Mesendoderm (in vitro differentiated cells): ENCODE measurements around the gene ALDH1A1.

Experiments
- DNase-seq: peaks from one replicate; pipeline ENCODE4 v3.0.0; 2013
- H2AK5ac ChIP-seq: 2 replicates; pipeline ENCODE4 v1.6.1; 2013; ENCODE audit warnings: low read length, inconsistent platforms
- H2BK120ac ChIP-seq: 2 replicates; pipeline ENCODE4 v1.6.1; 2013; ENCODE audit warnings: low read depth, mild to moderate bottlenecking, low read length, moderate library complexity, mixed read lengths
- H2BK15ac ChIP-seq: replicated peaks from 2 replicates; pipeline ENCODE4 v1.6.1; 2013; ENCODE audit warnings: low read depth, mild to moderate bottlenecking, moderate library complexity
- H2BK5ac ChIP-seq: 2 replicates; pipeline ENCODE4 v1.6.1; 2013; ENCODE audit warnings: low read length, inconsistent platforms
- H3K18ac ChIP-seq: 2 replicates; pipeline ENCODE4 v1.6.1; 2013; ENCODE audit warnings: mild to moderate bottlenecking, low read length, mixed read lengths
- H3K23ac ChIP-seq: one replicate; pipeline ENCODE4 v1.6.1; 2013; ENCODE audit warnings: low read length
- H3K27ac ChIP-seq: 2 replicates; pipeline ENCODE4 v1.5.1; 2013; ENCODE audit warnings: low read depth, mild to moderate bottlenecking, inconsistent platforms, low read length, moderate library complexity
- H3K27me3 ChIP-seq: 2 replicates; pipeline ENCODE4 v1.6.1; 2013; ENCODE audit warnings: low read length, control low read depth, mild to moderate bottlenecking, inconsistent platforms; ENCODE audit not compliant: insufficient read depth, poor library complexity
- H3K36me3 ChIP-seq: 2 replicates; pipeline ENCODE4 v1.6.1; 2013; ENCODE audit warnings: low read length, inconsistent platforms; ENCODE audit not compliant: control insufficient read depth, insufficient read depth
- H3K4ac ChIP-seq: one replicate; pipeline ENCODE4 v1.6.1; 2013; ENCODE audit warnings: low read depth, mild to moderate bottlenecking, low read length, moderate library complexity
- H3K4me1 ChIP-seq: 2 replicates; pipeline ENCODE4 v1.6.1; 2013; ENCODE audit warnings: low read depth, low read length, inconsistent platforms; ENCODE audit not compliant: control insufficient read depth
- H3K4me2 ChIP-seq: 2 replicates; pipeline ENCODE4 v1.6.1; 2013; ENCODE audit warnings: low read length
- H3K4me3 ChIP-seq: 2 replicates; pipeline ENCODE4 v1.5.1; 2013; ENCODE audit warnings: mild to moderate bottlenecking, low read length
- H3K56ac ChIP-seq: one replicate; pipeline ENCODE4 v1.6.1; 2013; ENCODE audit warnings: low read length
- H3K79me1 ChIP-seq: 2 replicates; pipeline ENCODE4 v1.6.1; 2013; ENCODE audit warnings: low read length, inconsistent platforms
- H3K79me2 ChIP-seq: 2 replicates; pipeline ENCODE4 v1.6.1; 2013; ENCODE audit warnings: mild to moderate bottlenecking, low read length; ENCODE audit not compliant: control insufficient read depth, insufficient read depth
- H3K9ac ChIP-seq: 2 replicates; pipeline ENCODE4 v1.6.1; 2013; ENCODE audit warnings: low read length, inconsistent platforms
- H4K5ac ChIP-seq: one replicate; pipeline ENCODE4 v1.6.1; 2013; ENCODE audit warnings: low read length
- H4K8ac ChIP-seq: one replicate; pipeline ENCODE4 v1.6.1; 2013; ENCODE audit warnings: low read depth, mild to moderate bottlenecking, control low read depth, low read length, moderate library complexity
- WGBS: extraction: QIAGEN DNeasy Blood & Tissue Kit; methylation state at CpG from one replicate; pipeline ENCODE4 v1.1.7; 2013; ENCODE audit warnings: low lambda C conversion rate, missing lambda C conversion rate; ENCODE audit not compliant: insufficient coverage; ENCODE audit errors: extremely low coverage; 5-methylcytosine and 5-hydroxymethylcytosine counted together

Gene ALDH1A1

DNA sequence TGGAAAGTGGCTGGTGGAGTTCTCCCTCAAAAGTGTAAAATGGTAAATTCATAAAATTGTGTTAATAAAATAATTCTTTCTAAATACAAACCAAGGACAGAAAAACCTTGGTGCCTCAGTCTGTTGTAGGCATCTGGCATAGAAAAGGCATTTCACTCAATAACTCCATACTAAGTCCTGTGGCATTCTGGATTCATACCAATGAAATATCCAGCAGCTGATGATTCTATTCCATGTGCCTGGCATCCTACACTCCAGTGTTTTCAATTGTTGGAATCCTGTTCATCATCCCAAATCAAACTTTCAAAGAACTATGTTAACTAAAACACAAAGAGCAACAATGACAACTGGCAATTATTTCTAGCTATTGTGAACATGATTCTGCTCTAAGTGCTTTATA, 21.6 kb upstream of the ALDH1A1 start:
- Histone ChIP-seq H3K23ac (no peak overlapping the region), H3K56ac (no peak overlapping the region), H2BK15ac (no peak overlapping the region), H4K5ac (no peak overlapping the region), H3K4me3 (no peak overlapping the region), H3K9ac (no peak overlapping the region), H3K79me1 (no peaks in the 10 kb centered on the region), H3K18ac (no peak overlapping the region), H3K79me2 (no peaks in the 10 kb centered on the region), H2BK120ac (no peak overlapping the region), H4K8ac (no peak overlapping the region), H2BK5ac (no peak overlapping the region), H3K4me2 (no peak overlapping the region), H3K27me3 (no peaks in the 10 kb centered on the region), H3K4me1 (no peaks in the 10 kb centered on the region), H3K36me3 (no peaks in the 10 kb centered on the region), H2AK5ac (no peak overlapping the region), H3K27ac (no peak overlapping the region), H3K4ac (no peak overlapping the region)
- no peak for DNase-seq

DNA sequence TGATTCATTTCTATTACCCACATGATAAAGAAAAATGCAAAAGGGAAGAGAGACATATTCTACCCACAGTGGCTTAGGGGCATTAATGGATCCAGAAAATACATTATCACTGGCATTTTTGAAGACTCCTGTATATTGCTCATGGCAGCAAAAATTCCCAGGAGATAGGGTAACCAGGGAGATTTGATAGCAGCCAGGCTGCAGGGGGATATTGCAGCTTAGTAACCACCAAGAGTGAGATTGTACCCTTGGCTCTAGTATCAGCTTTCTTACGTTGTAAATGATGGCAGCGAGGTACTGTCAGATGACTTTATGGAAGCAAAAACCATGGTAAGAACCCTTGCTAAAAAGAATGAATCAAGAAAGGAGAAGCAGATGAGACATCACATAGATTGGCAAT, 19.8 kb upstream of the ALDH1A1 start:
- no CpG with 5 or more reads among the region's 2 CpGs for WGBS
- DNase-seq: no peak
- Histone ChIP-seq H2BK15ac (no peak overlapping the region), H3K27ac (no peak overlapping the region), H3K4ac (no peak overlapping the region), H3K79me1 (no peaks in the 10 kb centered on the region), H3K79me2 (no peaks in the 10 kb centered on the region), H2BK5ac (no peak overlapping the region), H3K56ac (no peak overlapping the region), H2AK5ac (no peak overlapping the region), H3K4me3 (no peak overlapping the region), H2BK120ac (no peak overlapping the region), H3K9ac (no peak overlapping the region), H4K8ac (no peak overlapping the region), H3K4me2 (no peak overlapping the region), H3K18ac (no peak overlapping the region), H3K27me3 (no peaks in the 10 kb centered on the region), H4K5ac (no peak overlapping the region), H3K36me3 (no peaks in the 10 kb centered on the region), H3K4me1 (no peaks in the 10 kb centered on the region), H3K23ac (no peak overlapping the region)

DNA sequence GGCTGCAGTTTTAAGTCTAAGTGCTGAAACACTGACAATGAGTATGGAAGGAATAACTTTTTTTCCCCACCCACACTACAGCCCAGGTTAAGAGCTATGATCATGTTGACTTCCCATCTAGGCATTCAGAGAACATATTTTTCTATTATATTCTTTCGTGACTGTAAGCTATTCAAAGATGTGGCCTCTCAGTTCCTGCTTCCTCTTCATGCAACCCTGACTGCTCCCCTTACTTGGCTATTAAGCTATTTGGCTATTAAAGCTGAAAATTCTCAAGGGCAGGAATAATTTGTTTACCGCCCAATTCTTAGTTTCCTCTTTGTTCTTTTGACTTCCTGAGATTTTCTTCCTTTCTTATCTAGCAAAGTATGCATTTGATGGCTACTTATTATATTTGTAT, 18.6 kb upstream of the ALDH1A1 start:
- Histone ChIP-seq H3K4me1 (no peaks in the 10 kb centered on the region), H2BK15ac (no peak overlapping the region), H3K4me2 (no peak overlapping the region), H3K36me3 (no peaks in the 10 kb centered on the region), H4K5ac (no peak overlapping the region), H3K79me2 (no peaks in the 10 kb centered on the region), H3K4ac (no peak overlapping the region), H3K23ac (no peak overlapping the region), H3K4me3 (no peak overlapping the region), H4K8ac (no peak overlapping the region), H3K9ac (no peak overlapping the region), H3K79me1 (no peaks in the 10 kb centered on the region), H3K56ac (no peak overlapping the region), H3K27ac (no peak overlapping the region), H3K27me3 (no peaks in the 10 kb centered on the region), H2BK120ac (no peak overlapping the region), H3K18ac (no peak overlapping the region), H2BK5ac (no peak overlapping the region), H2AK5ac (no peak overlapping the region)
- no peak for DNase-seq
- no CpG with 5 or more reads among the region's 2 CpGs for WGBS

DNA sequence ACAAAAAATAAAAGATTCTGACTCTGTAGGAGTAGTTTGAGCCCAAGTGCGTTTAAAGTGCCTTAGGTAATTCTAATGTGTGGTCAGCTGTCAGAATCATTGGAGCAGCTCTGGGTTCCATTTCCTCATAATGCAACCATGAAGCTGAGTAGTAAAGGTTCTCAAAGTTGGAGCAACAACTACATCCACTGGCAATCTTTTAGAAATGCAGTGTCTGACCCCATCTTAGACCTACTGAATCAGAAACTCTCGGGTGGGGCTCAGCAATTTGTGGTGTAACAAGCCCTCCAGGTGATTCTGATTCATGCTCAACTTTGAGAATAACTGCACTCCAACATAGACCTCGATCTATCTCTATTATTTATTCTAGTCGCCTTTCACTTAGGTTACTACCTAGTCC, 7.6 kb upstream of the ALDH1A1 start:
- Histone ChIP-seq H4K8ac (no peak overlapping the region), H3K27ac (no peak overlapping the region), H3K36me3 (no peaks in the 10 kb centered on the region), H3K4me2 (no peak overlapping the region), H3K4me3 (no peak overlapping the region), H3K27me3 (no peaks in the 10 kb centered on the region), H3K79me2 (no peaks in the 10 kb centered on the region), H2BK120ac (no peak overlapping the region), H2AK5ac (no peak overlapping the region), H3K4me1 (no peaks in the 10 kb centered on the region), H3K79me1 (no peaks in the 10 kb centered on the region), H3K4ac (no peak overlapping the region), H2BK5ac (no peak overlapping the region), H3K23ac (no peak overlapping the region), H2BK15ac (no peak overlapping the region), H3K56ac (no peak overlapping the region), H3K18ac (no peak overlapping the region), H4K5ac (no peak overlapping the region), H3K9ac (no peak overlapping the region)
- DNase-seq: no peak
- no CpG with 5 or more reads among the region's 4 CpGs for WGBS

DNA sequence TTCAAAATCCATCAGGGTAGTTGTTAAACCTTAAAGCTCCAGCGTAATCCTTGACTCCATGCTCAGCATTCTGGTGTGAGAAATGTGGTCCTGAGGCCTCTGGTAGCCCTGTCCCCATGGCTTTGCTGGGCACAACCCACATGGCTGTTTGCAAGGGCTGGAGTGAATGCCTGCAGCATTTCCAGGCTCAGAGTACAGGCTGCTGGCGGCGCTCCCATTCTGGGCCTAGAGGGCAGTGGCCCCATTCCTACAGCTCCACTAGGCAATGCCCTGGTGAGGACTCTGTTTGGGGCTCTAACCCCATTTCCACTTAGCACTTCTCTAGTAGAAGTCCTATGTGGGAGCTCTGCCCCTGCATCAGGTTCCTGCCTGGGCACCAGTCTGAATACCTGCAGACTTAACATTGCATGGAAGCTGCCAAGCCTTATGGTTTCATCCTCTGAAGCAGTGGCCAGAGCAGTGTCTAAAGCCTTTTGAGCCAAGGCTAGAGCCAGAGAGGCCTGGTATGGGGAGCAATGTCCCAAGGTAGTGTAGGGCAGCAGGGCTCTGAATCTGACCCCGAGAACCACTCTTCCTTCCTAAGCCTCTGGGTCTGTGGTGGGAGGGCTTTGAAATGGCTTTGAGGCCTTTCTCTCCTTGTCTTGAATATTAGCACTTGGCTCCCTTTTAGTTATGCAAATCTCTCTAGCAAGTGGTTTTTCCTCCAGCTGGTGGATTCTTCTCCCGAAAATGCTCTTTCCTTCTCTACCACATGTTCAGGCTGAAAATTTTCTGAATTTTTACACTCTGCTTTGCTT, 5.8 kb upstream of the ALDH1A1 start:
- Histone ChIP-seq H3K27ac (no peak overlapping the region), H4K8ac (no peak overlapping the region), H3K56ac (no peak overlapping the region), H2AK5ac (no peak overlapping the region), H2BK5ac (no peak overlapping the region), H3K23ac (no peak overlapping the region), H3K79me1 (no peaks in the 10 kb centered on the region), H2BK120ac (no peak overlapping the region), H3K18ac (no peak overlapping the region), H3K4me3 (no peak overlapping the region), H2BK15ac (no peak overlapping the region), H3K36me3 (no peaks in the 10 kb centered on the region), H3K9ac (no peak overlapping the region), H3K4ac (no peak overlapping the region), H3K4me1 (no peaks in the 10 kb centered on the region), H4K5ac (no peak overlapping the region), H3K79me2 (no peaks in the 10 kb centered on the region), H3K4me2 (no peak overlapping the region), H3K27me3 (no peaks in the 10 kb centered on the region)
- no CpG with 5 or more reads among the region's 5 CpGs for WGBS
- DNase-seq: no peak

DNA sequence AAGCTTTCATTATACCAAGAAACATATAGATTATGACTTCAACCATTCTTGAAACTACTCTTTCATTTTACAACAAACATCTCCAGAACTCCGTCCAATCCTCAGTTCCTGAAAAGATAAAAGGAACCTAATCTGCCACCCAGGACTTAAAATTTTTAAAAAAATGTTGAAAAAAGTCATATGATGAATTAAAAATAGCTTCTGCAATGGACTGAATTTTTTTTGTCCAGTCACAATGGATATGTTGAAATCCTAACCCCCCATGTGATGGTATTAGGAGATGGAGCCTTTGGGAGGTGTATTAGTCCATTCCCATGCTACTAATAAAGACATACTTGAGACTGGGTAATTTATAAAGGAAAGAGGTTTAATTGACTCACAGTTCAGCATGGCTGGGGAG, 2.7 kb upstream of the ALDH1A1 start:
- no peaks in the 10 kb centered on the region for H3K36me3 ChIP-seq
- no CpG with 5 or more reads among the region's 1 CpG for WGBS
- DNase-seq: no peak
- no peak overlapping the region for H4K5ac ChIP-seq
- H3K27ac ChIP-seq: no peak overlapping the region
- H3K4ac ChIP-seq: no peak overlapping the region
- H3K79me2 ChIP-seq: no peaks in the 10 kb centered on the region
- no peaks in the 10 kb centered on the region for H3K79me1 ChIP-seq
- no peak overlapping the region for H3K9ac ChIP-seq
- no peak overlapping the region for H3K4me2 ChIP-seq
- H4K8ac ChIP-seq: no peak overlapping the region
- H3K27me3 ChIP-seq: no peaks in the 10 kb centered on the region
- no peak overlapping the region for H3K18ac ChIP-seq
- no peak overlapping the region for H3K4me3 ChIP-seq
- H2BK5ac ChIP-seq: no peak overlapping the region
- no peak overlapping the region for H3K23ac ChIP-seq
- no peak overlapping the region for H2AK5ac ChIP-seq
- H2BK15ac ChIP-seq: no peak overlapping the region
- H3K56ac ChIP-seq: no peak overlapping the region
- no peaks in the 10 kb centered on the region for H3K4me1 ChIP-seq
- H2BK120ac ChIP-seq: no peak overlapping the region
